GM08714 (cell line): Measurements from ENCODE around the gene GAD1.

Source experiments
- H3K4me3 ChIP-seq: fragments of 200-500 bp; sonication (Bioruptor generic); 2 replicates; pipeline ENCODE4 v1.5.1; 2014; ENCODE audit warnings: mild to moderate bottlenecking, low read length, inconsistent platforms
- ZNF274 ChIP-seq: IDR thresholded peaks from 2 replicates; pipeline ENCODE4 v1.6.1; 2012; ENCODE audit warnings: mild to moderate bottlenecking, low read depth, low read length

The GAD1 gene

GRCh38 chr2:170821531-170822289 lies 5.0 kb downstream of the GAD1 start:
- TF ChIP-seq ZNF274 = no peak
- H3K4me3 ChIP-seq = no peak overlapping the region; the same call in 1 of the 2 replicates

GRCh38 chr2:170822290-170823087 lies 5.8 kb downstream of the GAD1 start:
- TF ChIP-seq ZNF274 = no peak
- no peak overlapping the region; the same call in 1 of the 2 replicates for H3K4me3 ChIP-seq

DNA sequence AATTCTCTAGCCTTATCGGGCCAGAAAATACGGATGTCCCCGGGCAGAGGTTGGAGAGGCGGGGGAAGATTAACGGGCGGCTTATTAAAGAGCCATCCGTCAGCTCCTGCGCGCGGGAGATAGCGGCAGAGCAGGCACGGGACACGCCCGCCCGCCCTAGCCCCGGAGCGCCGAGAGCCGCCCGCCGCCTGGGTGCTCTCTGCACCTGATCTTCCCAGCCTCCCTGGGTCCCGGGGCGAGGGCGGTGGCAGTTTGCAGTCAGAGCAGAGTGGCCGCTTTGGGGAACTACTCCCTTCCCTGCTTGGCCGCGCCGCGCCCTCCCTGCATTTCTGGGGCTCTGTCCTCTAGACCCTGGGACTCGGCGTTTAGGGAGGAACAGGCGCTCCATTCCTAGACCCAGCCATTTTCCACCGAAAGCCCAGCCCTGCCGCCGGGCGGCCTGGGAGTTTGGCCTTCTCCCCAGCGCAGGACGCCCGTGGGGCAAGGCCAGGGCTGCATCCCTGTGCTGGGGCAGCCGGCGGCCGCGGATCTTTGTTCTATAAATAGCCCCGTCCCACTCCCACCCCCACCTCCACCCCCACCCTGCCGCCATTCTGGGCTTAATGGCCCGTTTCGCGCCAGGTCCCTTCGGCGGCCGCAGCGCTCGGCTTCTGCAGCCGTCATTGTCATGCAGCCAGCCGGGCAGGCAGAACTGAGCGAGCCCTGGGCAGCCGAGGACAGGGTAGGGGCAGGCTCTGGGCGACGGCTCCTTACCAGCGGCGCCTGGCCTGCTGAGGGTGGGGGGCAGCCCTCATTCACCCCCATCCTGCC lies 6.6 kb downstream of the GAD1 start:
- no peak for TF ChIP-seq ZNF274
- H3K4me3 ChIP-seq = no peak overlapping the region; the same call in 1 of the 2 replicates

DNA sequence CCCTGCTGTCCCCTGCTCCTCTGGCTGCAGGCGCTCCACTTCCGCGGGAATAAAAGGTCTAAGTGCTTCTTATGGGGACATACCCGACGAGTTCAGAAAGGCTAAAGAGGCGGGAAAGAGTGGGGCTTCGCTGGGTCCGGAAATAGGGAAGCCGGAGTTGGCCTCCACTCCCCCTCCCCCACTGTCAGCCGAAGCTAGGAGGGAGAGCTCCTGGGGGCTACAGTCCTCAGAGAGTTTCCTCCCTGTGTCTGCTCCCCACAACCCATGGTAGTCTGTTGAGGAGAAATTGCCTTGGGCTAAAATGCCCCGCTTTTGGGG lies 7.2 kb downstream of the GAD1 start:
- H3K4me3 ChIP-seq = no peak overlapping the region
- no peak for TF ChIP-seq ZNF274

DNA sequence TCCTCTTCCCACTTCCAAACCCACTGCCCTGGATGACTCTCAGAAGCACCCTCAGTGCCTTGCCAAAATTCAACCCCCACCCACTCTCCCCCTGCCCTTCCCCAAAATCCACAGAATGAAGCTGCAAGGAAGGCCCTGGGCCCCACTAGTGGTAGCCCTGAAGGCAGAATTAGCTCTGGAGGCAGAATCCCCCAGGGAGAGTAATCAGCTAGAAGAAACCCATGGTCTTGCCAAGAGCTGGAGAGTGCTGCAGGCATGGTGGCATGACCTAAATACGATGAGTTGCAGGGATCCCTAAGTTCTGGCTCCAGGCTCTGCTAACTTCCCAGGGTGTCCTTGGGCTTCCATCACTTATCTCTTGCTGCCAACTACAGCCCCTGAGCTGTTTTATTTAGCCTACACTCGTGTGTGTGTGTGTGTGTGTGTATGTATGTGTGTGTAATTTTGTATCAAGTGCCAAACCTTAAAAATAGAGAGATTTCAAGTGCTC lies 7.9 kb downstream of the GAD1 start:
- TF ChIP-seq ZNF274 = no peak
- H3K4me3 ChIP-seq = no peak overlapping the region

GRCh38 chr2:170827841-170828532 lies 11.3 kb downstream of the GAD1 start:
- TF ChIP-seq ZNF274 = no peak
- H3K4me3 ChIP-seq = no peak overlapping the region

- no peak for TF ChIP-seq ZNF274
Observed at GRCh38 chr2:170828533-170828916, 11.8 kb downstream of the GAD1 start.

DNA sequence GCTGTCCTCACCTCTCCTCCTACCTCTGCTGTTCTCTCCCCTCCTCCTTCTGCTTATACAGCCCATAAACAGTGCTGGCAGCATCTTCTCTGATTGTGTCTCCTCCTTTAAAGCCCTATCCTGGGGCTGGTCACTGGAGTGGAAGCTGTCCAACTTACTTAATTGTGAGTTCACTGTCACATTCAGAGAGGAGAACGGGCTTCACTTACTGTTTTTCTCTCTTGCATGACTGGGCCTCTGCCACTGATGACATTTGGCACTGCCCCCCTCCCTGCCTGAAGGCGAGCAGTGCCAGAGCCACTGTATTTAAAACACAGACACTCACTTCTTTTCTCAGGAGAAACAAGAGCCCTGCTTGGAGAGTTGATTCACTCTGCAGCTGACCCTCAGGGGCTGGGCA lies 12.3 kb downstream of the GAD1 start:
- H3K4me3 ChIP-seq = no peak overlapping the region
- TF ChIP-seq ZNF274 = no peak

More at GRCh38 chr2:170828533-170828916, 11.8 kb downstream of the GAD1 start:
- H3K4me3 ChIP-seq = no peak overlapping the region

DNA sequence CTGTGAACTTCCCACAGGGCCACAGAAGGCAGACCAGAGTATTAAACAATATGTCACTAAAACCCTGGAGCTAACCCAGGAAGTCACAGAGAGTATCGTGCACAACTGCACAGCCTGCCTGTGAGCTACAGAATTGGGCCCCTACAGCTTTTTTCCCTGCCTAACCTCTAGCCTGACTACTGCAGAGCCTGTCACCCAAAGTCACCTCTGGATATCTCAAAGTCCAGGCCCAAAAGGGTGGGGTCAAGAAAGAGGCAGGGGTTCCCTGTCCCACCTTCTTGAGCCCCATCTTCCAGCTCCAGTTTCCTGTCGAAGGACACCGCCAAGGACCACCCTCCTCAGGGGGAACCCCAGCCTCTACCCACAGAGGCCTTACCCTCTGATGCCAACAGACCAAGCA lies 13.5 kb downstream of the GAD1 start:
- TF ChIP-seq ZNF274 = no peak
- no peak overlapping the region for H3K4me3 ChIP-seq

- H3K4me3 ChIP-seq = no peak overlapping the region
- no peak for TF ChIP-seq ZNF274
Observed at GRCh38 chr2:170831115-170831514, 14.4 kb downstream of the GAD1 start.

GRCh38 chr2:170836027-170836426 lies 19.3 kb downstream of the GAD1 start:
- no peak for TF ChIP-seq ZNF274
- no peak overlapping the region for H3K4me3 ChIP-seq

- TF ChIP-seq ZNF274 = no peak
Observed at GRCh38 chr2:170840717-170841210, 24.1 kb downstream of the GAD1 start.

DNA sequence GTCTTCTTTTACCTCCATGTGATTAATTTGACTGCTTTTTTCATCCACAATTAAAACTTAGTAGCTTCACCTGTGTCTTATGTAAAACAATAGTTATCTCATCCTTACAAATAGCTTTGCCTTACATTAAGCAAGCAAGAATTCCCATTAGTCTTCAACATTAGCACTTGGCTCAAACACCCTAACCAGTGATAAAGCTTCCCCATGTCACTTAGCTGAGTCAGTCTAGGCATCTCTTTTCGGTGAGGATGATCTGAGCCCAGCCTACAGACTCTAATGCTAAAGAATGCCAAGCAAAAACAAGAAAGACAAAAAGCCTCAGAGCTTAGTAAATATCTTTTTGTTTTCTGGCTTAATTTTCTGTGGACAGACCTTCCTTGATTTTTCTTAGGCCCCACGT lies 26.1 kb downstream of the GAD1 start:
- TF ChIP-seq ZNF274 = no peak
- no peak overlapping the region for H3K4me3 ChIP-seq

More at GRCh38 chr2:170840717-170841210, 24.1 kb downstream of the GAD1 start:
- H3K4me3 ChIP-seq = no peak overlapping the region
